GM18520 (cell line): ENCODE data around the gene COX4I2.

ENCODE experiments used
- ATAC-seq: cut with Tn5 transposase; IDR thresholded peaks from one replicate; pipeline ENCODE4 v1.9.1; 2021; ENCODE audit not compliant: unreplicated experiment

The COX4I2 gene

GRCh38 chr20:31693402-31693801 is 55.7 kb downstream of the COX4I2 start:
- ATAC-seq = no peak

GRCh38 chr20:31693987-31694661 is 56.4 kb downstream of the COX4I2 start:
- ATAC-seq = no peak
